H9 (cell line): ENCODE data around the gene CALM1. TPM values are rescaled to one million over a fixed set of nuclear protein-coding genes. Genes with fewer than 3 reads are reported as not detected.

Source experiments
- DNase-seq: peaks from one replicate; pipeline ENCODE4 v3.0.0-alpha.2; 2017
- H2AFZ ChIP-seq: one replicate; pipeline ENCODE4 v1.6.1; 2013; ENCODE audit warnings: mild to moderate bottlenecking, low read length, control low read depth, moderate library complexity
- H2AK5ac ChIP-seq: 2 replicates; pipeline ENCODE4 v1.6.1; 2013; ENCODE audit warnings: low read length, control low read depth, mixed read lengths; ENCODE audit not compliant: insufficient read length
- H2BK120ac ChIP-seq: one replicate; pipeline ENCODE4 v1.6.1; 2013; ENCODE audit warnings: low read depth, mild to moderate bottlenecking, low read length, control low read depth, inconsistent platforms; ENCODE audit not compliant: poor library complexity, severe bottlenecking
- H2BK12ac ChIP-seq: 2 replicates; pipeline ENCODE4 v1.6.1; 2013; ENCODE audit warnings: low read length, control low read depth, mixed read lengths, low read depth; ENCODE audit not compliant: insufficient read length
- H2BK15ac ChIP-seq: 2 replicates; pipeline ENCODE4 v1.6.1; 2013; ENCODE audit warnings: low read depth, low read length, control low read depth
- H2BK20ac ChIP-seq: one replicate; pipeline ENCODE4 v1.6.1; 2013; ENCODE audit warnings: low read depth, mild to moderate bottlenecking, low read length, control low read depth, inconsistent platforms; ENCODE audit not compliant: poor library complexity, severe bottlenecking
- H2BK5ac ChIP-seq: 2 replicates; pipeline ENCODE4 v1.6.1; 2013; ENCODE audit warnings: low read length, control low read depth, mixed read lengths; ENCODE audit not compliant: insufficient read length
- H3K14ac ChIP-seq: 2 replicates; pipeline ENCODE4 v1.6.1; 2013; ENCODE audit warnings: low read length, control low read depth; ENCODE audit not compliant: insufficient read depth
- H3K18ac ChIP-seq: 2 replicates; pipeline ENCODE4 v1.6.1; 2013; ENCODE audit warnings: low read depth, mild to moderate bottlenecking, mixed read lengths, low read length, control low read depth; ENCODE audit not compliant: insufficient read length
- H3K23ac ChIP-seq: 2 replicates; pipeline ENCODE4 v1.6.1; 2013; ENCODE audit warnings: low read length, control low read depth, mixed read lengths, low read depth; ENCODE audit not compliant: insufficient read length
- H3K23me2 ChIP-seq: 2 replicates; pipeline ENCODE4 v1.6.1; 2013; ENCODE audit warnings: low read depth, mild to moderate bottlenecking, mixed read lengths, low read length, control low read depth; ENCODE audit not compliant: insufficient read length, poor library complexity, severe bottlenecking
- H3K27ac ChIP-seq: 2 replicates; pipeline ENCODE4 v1.5.1; 2013; ENCODE audit warnings: low read length, control low read depth, mixed read lengths, low read depth; ENCODE audit not compliant: insufficient read length
- H3K27me3 ChIP-seq: 2 replicates; pipeline ENCODE4 v1.6.1; 2013; ENCODE audit warnings: low read length, control low read depth, inconsistent platforms; ENCODE audit not compliant: insufficient read depth
- H3K4ac ChIP-seq: 2 replicates; pipeline ENCODE4 v1.6.1; 2013; ENCODE audit warnings: low read depth, mild to moderate bottlenecking, control low read depth, inconsistent platforms, low read length, moderate library complexity
- H3K4me1 ChIP-seq: 2 replicates; pipeline ENCODE4 v1.6.1; 2013; ENCODE audit warnings: low read length, control low read depth, inconsistent platforms; ENCODE audit not compliant: insufficient read depth
- H3K4me2 ChIP-seq: 2 replicates; pipeline ENCODE4 v1.6.1; 2013; ENCODE audit warnings: low read length, control low read depth, mixed read lengths; ENCODE audit not compliant: insufficient read length, insufficient read depth
- H3K56ac ChIP-seq: 2 replicates; pipeline ENCODE4 v1.6.1; 2013; ENCODE audit warnings: low read depth, mild to moderate bottlenecking, mixed read lengths, low read length, control low read depth; ENCODE audit not compliant: insufficient read length
- H3K79me1 ChIP-seq: 2 replicates; pipeline ENCODE4 v1.6.1; 2013; ENCODE audit warnings: low read depth, mild to moderate bottlenecking, moderate library complexity, low read length, control low read depth, inconsistent platforms; ENCODE audit not compliant: insufficient read depth, poor library complexity, severe bottlenecking
- H3K79me2 ChIP-seq: 2 replicates; pipeline ENCODE4 v1.6.1; 2013; ENCODE audit warnings: low read length, control low read depth, inconsistent platforms; ENCODE audit not compliant: insufficient read depth
- H3K9ac ChIP-seq: 2 replicates; pipeline ENCODE4 v1.6.1; 2013; ENCODE audit warnings: low read length, control low read depth, mixed read lengths; ENCODE audit not compliant: insufficient read length; ENCODE audit errors: extremely low read depth
- H3K9me3 ChIP-seq: one replicate; pipeline ENCODE4 v1.6.1; 2013; ENCODE audit warnings: low read depth, low read length, inconsistent platforms; ENCODE audit not compliant: control insufficient read depth
- H3T11ph ChIP-seq: one replicate; pipeline ENCODE4 v1.6.1; 2013; ENCODE audit warnings: mild to moderate bottlenecking, low read length, control low read depth, inconsistent platforms
- H4K20me1 ChIP-seq: one replicate; pipeline ENCODE4 v1.6.1; 2013; ENCODE audit not compliant: control insufficient read depth, insufficient read length, insufficient read depth
- H4K5ac ChIP-seq: 2 replicates; pipeline ENCODE4 v1.6.1; 2013; ENCODE audit warnings: low read depth, mild to moderate bottlenecking, mixed read lengths, low read length, control low read depth; ENCODE audit not compliant: insufficient read length
- H4K8ac ChIP-seq: replicated peaks from 2 replicates; pipeline ENCODE4 v1.6.1; 2013; ENCODE audit warnings: low read length, control low read depth, mixed read lengths, low read depth; ENCODE audit not compliant: insufficient read length
- H4K91ac ChIP-seq: 2 replicates; pipeline ENCODE4 v1.6.1; 2013; ENCODE audit warnings: low read depth, mild to moderate bottlenecking, moderate library complexity, mixed read lengths, low read length, control low read depth; ENCODE audit not compliant: insufficient read length
- H3K27ac Mint-ChIP-seq, 3 experiments: 2 replicates in 2 of 3; 3 replicates in 1 of 3; pipeline ENCODE4 v1.8.0; 2020 to 2021; ENCODE audit warnings: mixed read lengths in 3 of 3, mild to moderate bottlenecking in 1 of 3, moderate library complexity in 1 of 3
- H3K27me3 Mint-ChIP-seq: 2 replicates; pipeline ENCODE4 v1.8.0; 2021; ENCODE audit warnings: low read depth, mild to moderate bottlenecking, moderate library complexity, mixed read lengths
- H3K36me3 Mint-ChIP-seq, 3 experiments: 2 replicates in 2 of 3; 3 replicates in 1 of 3; pipeline ENCODE4 v1.8.0; 2020 to 2021; ENCODE audit warnings: low read depth in 3 of 3, mixed read lengths in 3 of 3; ENCODE audit not compliant: insufficient read depth in 1 of 3
- H3K4me1 Mint-ChIP-seq, 2 experiments: 2 replicates each; pipeline ENCODE4 v1.8.0; 2020; ENCODE audit warnings: mixed read lengths in 2 of 2
- H3K4me3 Mint-ChIP-seq, 2 experiments: 2 replicates in 1 of 2; 3 replicates in 1 of 2; pipeline ENCODE4 v1.8.0; 2020 to 2021; ENCODE audit warnings: mild to moderate bottlenecking in 2 of 2, mixed read lengths in 2 of 2, moderate library complexity in 1 of 2
- H3K9me3 Mint-ChIP-seq, 2 experiments: 2 replicates in 1 of 2; 3 replicates in 1 of 2; pipeline ENCODE4 v1.8.0; 2020; ENCODE audit warnings: mild to moderate bottlenecking in 2 of 2, mixed read lengths in 2 of 2, moderate library complexity in 1 of 2
- CTCF ChIP-seq: fragments of 200-600 bp; sonication (generic); conservative IDR thresholded peaks from 3 replicates; pipeline ENCODE4 v1.8.0; 2021; ENCODE audit warnings: antibody characterized with exemption, mild to moderate bottlenecking
- whole genome bisulfite sequencing: extraction: QIAGEN DNeasy Blood & Tissue Kit; methylation state at CpG from one replicate; pipeline ENCODE4 v1.1.7; 2013; ENCODE audit warnings: missing lambda C conversion rate, low lambda C conversion rate, mixed read lengths; ENCODE audit not compliant: insufficient read length; ENCODE audit errors: extremely low coverage; 5-methylcytosine and 5-hydroxymethylcytosine counted together
- total RNA-seq: library from RNA; stranded (reverse); gene quantifications from 2 replicates; pipeline ENCODE4 v1.2.1, GENCODE V29; 2021

CALM1 gene
- total RNA-seq, 1 experiment from 2014 or later: 354 TPM

DNA sequence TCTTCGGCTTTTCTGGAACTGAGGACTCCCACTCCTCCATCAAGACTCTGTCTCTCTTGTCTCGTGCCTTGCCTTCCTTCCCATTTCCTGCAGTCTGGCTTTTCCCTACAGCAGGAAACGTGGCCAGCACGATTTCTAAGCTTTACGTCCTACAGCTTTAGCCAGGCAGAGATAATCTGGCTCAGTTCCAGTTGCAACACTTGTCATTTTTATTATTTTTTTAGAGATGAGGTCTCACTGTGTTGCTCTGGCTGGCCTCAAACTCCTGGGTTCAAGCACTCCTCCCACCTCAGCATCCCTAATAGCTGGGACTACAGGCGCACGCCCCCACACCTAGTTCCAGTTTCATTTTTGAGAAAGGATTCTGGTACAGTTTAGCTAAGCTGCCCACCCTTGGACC, 19.9 kb downstream of the CALM1 start:
- Mint-ChIP-seq H3K4me1 (no peaks in the 10 kb centered on the region), H3K27me3 (no peaks in the 10 kb centered on the region), H3K9me3 (peaks cover 6% of the 10 kb centered on the region in 2 experiments; a peak in 4 of 5 replicates), H3K27ac (no peak overlapping the region), H3K4me3 (no peak overlapping the region), H3K36me3 (no peaks in the 10 kb centered on the region; a peak in 1 of 7 replicates)
- no peaks in the 10 kb centered on the region for H3K79me2 ChIP-seq
- no peak overlapping the region for H3K4ac ChIP-seq
- no peak overlapping the region for H3K56ac ChIP-seq
- no peak overlapping the region for H3K4me2 ChIP-seq
- no CpG with 5 or more reads among the region's 7 CpGs for WGBS
- no peaks in the 10 kb centered on the region for H3K9me3 ChIP-seq
- H2AFZ ChIP-seq: no peak overlapping the region
- H3K23me2 ChIP-seq: no peaks in the 10 kb centered on the region
- no peak overlapping the region for H3K27ac ChIP-seq
- H2BK5ac ChIP-seq: no peak overlapping the region
- no peak overlapping the region for H3K14ac ChIP-seq
- DNase-seq: no peak
- H3K79me1 ChIP-seq: no peaks in the 10 kb centered on the region
- no peak overlapping the region for H3T11ph ChIP-seq
- H3K27me3 ChIP-seq: no peaks in the 10 kb centered on the region
- H3K18ac ChIP-seq: no peak overlapping the region
- H4K8ac ChIP-seq: no peak overlapping the region
- H3K23ac ChIP-seq: no peak overlapping the region
- H3K4me1 ChIP-seq: no peaks in the 10 kb centered on the region
- TF ChIP-seq CTCF: no peak
- no peak overlapping the region for H2BK20ac ChIP-seq
- no peak overlapping the region for H4K5ac ChIP-seq
- H4K91ac ChIP-seq: no peak overlapping the region
- H2BK120ac ChIP-seq: no peak overlapping the region
- H3K9ac ChIP-seq: no peak overlapping the region
- no peak overlapping the region for H2BK15ac ChIP-seq
- H4K20me1 ChIP-seq: no peaks in the 10 kb centered on the region
- no peak overlapping the region for H2BK12ac ChIP-seq
- no peak overlapping the region for H2AK5ac ChIP-seq
